Activated CD4-positive, alpha-beta memory T cell treated with anti-CD3 and anti-CD28 coated beads, Interleukin-2, amount 10 ng/mL, durations not matched to agents 7 days and 5 days (primary cell): ENCODE results near the gene TNFSF13. TPM values are rescaled to one million over a fixed set of nuclear protein-coding genes. Genes with fewer than 3 reads are reported as not detected.

ENCODE experiments used
- CTCF ChIA-PET: fragments of 350-600 bp; sonication (Branson Sonifier 250); formaldehyde crosslinking; loops from one replicate; lab custom pipeline; 2021; ENCODE audit warnings: antibody characterized with exemption, inconsistent platforms; lab: Charles Lee
- POLR2A ChIA-PET: fragments of 350-600 bp; sonication (Branson Sonifier 250); formaldehyde crosslinking; loops from one replicate; lab custom pipeline; 2021; ENCODE audit warnings: antibody characterized with exemption; lab: Charles Lee
- DNase-seq: peaks from one replicate; pipeline ENCODE4 v3.0.0-alpha.2; 2020
- H3K27ac Mint-ChIP-seq: one replicate; pipeline ENCODE4 v1.8.0; 2021; ENCODE audit warnings: mild to moderate bottlenecking, mixed read lengths
- H3K27me3 Mint-ChIP-seq: one replicate; pipeline ENCODE4 v1.8.0; 2021; ENCODE audit warnings: mixed read lengths
- H3K36me3 Mint-ChIP-seq: one replicate; pipeline ENCODE4 v1.8.0; 2021; ENCODE audit warnings: low read depth, mixed read lengths
- H3K4me1 Mint-ChIP-seq: one replicate; pipeline ENCODE4 v1.8.0; 2021; ENCODE audit warnings: mixed read lengths
- H3K4me3 Mint-ChIP-seq: one replicate; pipeline ENCODE4 v1.8.0; 2021; ENCODE audit warnings: mild to moderate bottlenecking, mixed read lengths
- H3K9me3 Mint-ChIP-seq: one replicate; pipeline ENCODE4 v1.8.0; 2021; ENCODE audit warnings: mixed read lengths
- total RNA-seq, 2 experiments: library from RNA; stranded (reverse); gene quantifications; one replicate each; pipeline ENCODE4 v1.2.3, GENCODE V29; 2021

Gene TNFSF13, protein sequence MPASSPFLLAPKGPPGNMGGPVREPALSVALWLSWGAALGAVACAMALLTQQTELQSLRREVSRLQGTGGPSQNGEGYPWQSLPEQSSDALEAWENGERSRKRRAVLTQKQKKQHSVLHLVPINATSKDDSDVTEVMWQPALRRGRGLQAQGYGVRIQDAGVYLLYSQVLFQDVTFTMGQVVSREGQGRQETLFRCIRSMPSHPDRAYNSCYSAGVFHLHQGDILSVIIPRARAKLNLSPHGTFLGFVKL
- 1 to 10 TPM; 1.8 to 2.0 TPM for total RNA-seq

DNA sequence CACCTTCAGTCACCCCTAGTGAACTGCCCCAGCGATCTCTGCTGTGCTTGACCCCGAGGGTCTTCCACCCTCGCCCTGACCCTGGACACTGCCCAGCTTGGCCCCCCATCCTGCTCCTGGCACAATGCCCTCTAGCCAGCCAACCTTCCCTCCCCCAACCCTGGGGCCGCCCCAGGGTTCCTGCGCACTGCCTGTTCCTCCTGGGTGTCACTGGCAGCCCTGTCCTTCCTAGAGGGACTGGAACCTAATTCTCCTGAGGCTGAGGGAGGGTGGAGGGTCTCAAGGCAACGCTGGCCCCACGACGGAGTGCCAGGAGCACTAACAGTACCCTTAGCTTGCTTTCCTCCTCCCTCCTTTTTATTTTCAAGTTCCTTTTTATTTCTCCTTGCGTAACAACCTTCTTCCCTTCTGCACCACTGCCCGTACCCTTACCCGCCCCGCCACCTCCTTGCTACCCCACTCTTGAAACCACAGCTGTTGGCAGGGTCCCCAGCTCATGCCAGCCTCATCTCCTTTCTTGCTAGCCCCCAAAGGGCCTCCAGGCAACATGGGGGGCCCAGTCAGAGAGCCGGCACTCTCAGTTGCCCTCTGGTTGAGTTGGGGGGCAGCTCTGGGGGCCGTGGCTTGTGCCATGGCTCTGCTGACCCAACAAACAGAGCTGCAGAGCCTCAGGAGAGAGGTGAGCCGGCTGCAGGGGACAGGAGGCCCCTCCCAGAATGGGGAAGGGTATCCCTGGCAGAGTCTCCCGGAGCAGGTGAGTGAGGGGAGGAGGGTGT, at the start of gene TNFSF13:
Gene TNFSF13 (plus strand): TSS at position 207 of the 776 bp plus-strand sequence. CDS start 290 bp downstream, at position 497.
- Mint-ChIP-seq H3K4me3 (no peak within 1 kb of the TSS), H3K27ac (peak within 1 kb of the TSS; percentile 49), H3K27me3 (no peaks in the 10 kb centered on the region), H3K9me3 (no peaks in the 10 kb centered on the region), H3K36me3 (peaks cover 34% of the 10 kb centered on the region), H3K4me1 (peaks cover 60% of the 10 kb centered on the region)
- DNase-seq, result no peak
- ChIA-PET CTCF (interaction anchor here (1.0 to 6.2 kb wide), 3 partner anchors 39 to 203 kb away, joined by 3 to 207 read pairs (median 3); no protein-coding TSS in a partner anchor), POLR2A (interaction anchor here (1.3 to 3.7 kb wide), 2 partner anchors 46 to 129 kb away, joined by 3 to 26 read pairs; partner anchors contain the start of genes TP53 and WRAP53)

DNA sequence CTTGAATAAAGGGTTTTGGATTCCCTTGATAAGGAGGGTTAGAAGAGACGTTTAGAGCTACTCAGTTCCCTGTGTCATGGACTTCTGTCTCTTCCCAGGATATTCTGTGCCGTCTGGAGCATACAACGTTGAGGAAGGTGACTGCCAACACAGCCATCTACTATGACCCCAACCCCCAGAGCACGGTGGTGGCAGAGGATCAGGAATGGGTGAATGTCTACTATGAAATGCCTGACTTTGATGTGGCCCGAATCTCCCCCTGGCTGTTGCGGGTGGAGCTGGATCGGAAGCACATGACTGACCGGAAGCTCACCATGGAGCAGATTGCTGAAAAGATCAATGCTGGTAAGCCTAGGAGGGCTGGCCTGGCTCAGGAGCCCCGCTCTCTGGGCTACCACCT, 49.7 kb upstream of the TNFSF13 start:
- peaks cover 75% of the 10 kb centered on the region for H3K36me3 Mint-ChIP-seq
- CTCF ChIA-PET, result interaction anchor here (1.1 to 2.8 kb wide), 3 partner anchors 17 to 72 kb away, joined by 3 to 15 read pairs (median 5); no protein-coding TSS in a partner anchor
- H3K4me1 Mint-ChIP-seq, result no peaks in the 10 kb centered on the region
- no peak overlapping the region for H3K4me3 Mint-ChIP-seq
- H3K27me3 Mint-ChIP-seq, result no peaks in the 10 kb centered on the region
- H3K27ac Mint-ChIP-seq, result no peak overlapping the region
- POLR2A ChIA-PET, result interaction anchor here (0.9 kb wide), 1 partner anchor 25 kb away, joined by 5 read pairs; the partner anchor contains the start of gene POLR2A
- DNase-seq, result no peak
- H3K9me3 Mint-ChIP-seq, result no peaks in the 10 kb centered on the region

DNA sequence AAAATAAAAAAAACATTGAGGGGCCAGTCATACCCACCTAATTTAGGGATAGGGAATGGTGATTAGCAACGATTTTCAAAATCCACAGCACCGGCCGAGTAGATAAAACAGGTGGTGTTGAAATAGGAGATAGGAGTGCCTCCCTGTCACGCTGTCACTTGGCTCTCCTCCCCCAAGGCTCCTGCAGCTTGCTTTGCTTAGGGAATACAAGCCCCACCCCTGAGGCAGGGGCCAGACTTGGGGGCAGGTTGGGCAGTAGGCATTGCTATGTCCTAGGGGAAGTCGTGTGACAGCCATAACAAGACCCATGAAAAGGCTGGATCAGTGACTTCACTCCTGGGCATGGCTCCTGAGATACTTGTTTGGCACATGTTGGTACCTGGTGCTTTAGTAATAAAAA, 48.6 kb upstream of the TNFSF13 start:
- CTCF ChIA-PET, result interaction anchor here (2.8 kb wide), 1 partner anchor 51 kb away, joined by 15 read pairs; no protein-coding TSS in a partner anchor
- H3K9me3 Mint-ChIP-seq, result no peaks in the 10 kb centered on the region
- no peaks in the 10 kb centered on the region for H3K4me1 Mint-ChIP-seq
- H3K36me3 Mint-ChIP-seq, result peaks cover 79% of the 10 kb centered on the region
- DNase-seq, result no peak
- POLR2A ChIA-PET, result no interaction called here
- H3K27me3 Mint-ChIP-seq, result no peaks in the 10 kb centered on the region
- no peak overlapping the region for H3K4me3 Mint-ChIP-seq
- H3K27ac Mint-ChIP-seq, result no peak overlapping the region

DNA sequence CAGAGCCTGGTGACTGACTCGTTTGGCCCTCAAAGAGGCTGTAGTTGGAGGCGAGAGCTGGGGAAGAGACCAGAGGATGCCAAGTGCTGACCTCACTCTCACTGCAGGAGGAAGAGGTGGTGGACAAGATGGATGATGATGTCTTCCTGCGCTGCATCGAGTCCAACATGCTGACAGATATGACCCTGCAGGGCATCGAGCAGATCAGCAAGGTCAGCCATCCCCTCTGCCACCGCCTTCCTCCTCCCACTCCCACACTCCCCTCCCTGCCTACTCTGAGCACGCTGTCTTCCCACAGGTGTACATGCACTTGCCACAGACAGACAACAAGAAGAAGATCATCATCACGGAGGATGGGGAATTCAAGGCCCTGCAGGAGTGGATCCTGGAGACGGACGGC, 47.4 kb upstream of the TNFSF13 start:
- Mint-ChIP-seq H3K36me3 (peaks cover 77% of the 10 kb centered on the region), H3K4me1 (no peaks in the 10 kb centered on the region), H3K9me3 (no peaks in the 10 kb centered on the region), H3K4me3 (no peak overlapping the region), H3K27me3 (no peaks in the 10 kb centered on the region), H3K27ac (no peak overlapping the region)
- CTCF ChIA-PET, result interaction anchor here (1.1 kb wide), 1 partner anchor 50 kb away, joined by 3 read pairs; the partner anchor contains the start of gene SENP3
- POLR2A ChIA-PET, result interaction anchor here (4.2 kb wide), 1 partner anchor 50 kb away, joined by 43 read pairs; the partner anchor contains the start of gene SENP3
- no peak for DNase-seq

DNA sequence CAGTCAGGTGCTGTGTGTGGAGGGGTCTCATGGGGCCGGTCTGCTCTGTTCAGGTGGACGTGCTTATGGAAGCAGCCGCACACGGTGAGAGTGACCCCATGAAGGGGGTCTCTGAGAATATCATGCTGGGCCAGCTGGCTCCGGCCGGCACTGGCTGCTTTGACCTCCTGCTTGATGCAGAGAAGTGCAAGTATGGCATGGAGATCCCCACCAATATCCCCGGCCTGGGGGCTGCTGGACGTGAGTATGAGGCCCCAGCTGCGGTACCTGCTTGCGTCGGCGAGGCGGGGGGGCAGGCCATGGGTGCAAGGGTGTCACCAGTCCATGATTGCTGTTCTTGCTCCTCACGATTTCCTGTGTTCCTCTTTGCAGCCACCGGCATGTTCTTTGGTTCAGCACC, 46.4 kb upstream of the TNFSF13 start:
- POLR2A ChIA-PET, result interaction anchor here (2.9 to 4.2 kb wide), 2 partner anchors 40 to 49 kb away, joined by 11 to 43 read pairs; partner anchors contain the start of gene SENP3
- no peaks in the 10 kb centered on the region for H3K27me3 Mint-ChIP-seq
- H3K4me3 Mint-ChIP-seq, result no peak overlapping the region
- no peak overlapping the region for H3K27ac Mint-ChIP-seq
- H3K4me1 Mint-ChIP-seq, result no peaks in the 10 kb centered on the region
- CTCF ChIA-PET, result interaction anchor here (0.6 to 15.8 kb wide), 3 partner anchors 22 to 47 kb away, joined by 3 to 207 read pairs (median 16); partner anchors contain the start of genes SENP3 and TNFSF13
- H3K9me3 Mint-ChIP-seq, result no peaks in the 10 kb centered on the region
- H3K36me3 Mint-ChIP-seq, result peaks cover 74% of the 10 kb centered on the region
- DNase-seq, result no peak

DNA sequence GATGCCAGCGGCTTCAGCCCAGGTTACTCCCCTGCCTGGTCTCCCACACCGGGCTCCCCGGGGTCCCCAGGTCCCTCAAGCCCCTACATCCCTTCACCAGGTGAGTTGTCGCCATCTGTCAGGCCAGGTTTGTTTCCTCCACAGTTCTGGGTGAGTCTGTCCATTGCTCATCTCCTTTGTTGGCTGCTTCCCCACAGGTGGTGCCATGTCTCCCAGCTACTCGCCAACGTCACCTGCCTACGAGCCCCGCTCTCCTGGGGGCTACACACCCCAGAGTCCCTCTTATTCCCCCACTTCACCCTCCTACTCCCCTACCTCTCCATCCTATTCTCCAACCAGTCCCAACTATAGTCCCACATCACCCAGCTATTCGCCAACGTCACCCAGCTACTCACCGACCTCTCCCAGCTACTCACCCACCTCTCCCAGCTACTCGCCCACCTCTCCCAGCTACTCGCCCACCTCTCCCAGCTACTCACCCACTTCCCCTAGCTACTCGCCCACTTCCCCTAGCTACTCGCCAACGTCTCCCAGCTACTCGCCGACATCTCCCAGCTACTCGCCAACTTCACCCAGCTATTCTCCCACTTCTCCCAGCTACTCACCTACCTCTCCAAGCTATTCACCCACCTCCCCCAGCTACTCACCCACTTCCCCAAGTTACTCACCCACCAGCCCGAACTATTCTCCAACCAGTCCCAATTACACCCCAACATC, 45.6 kb upstream of the TNFSF13 start:
- Mint-ChIP-seq H3K4me3 (no peak overlapping the region), H3K4me1 (no peaks in the 10 kb centered on the region), H3K27ac (no peak overlapping the region), H3K9me3 (no peaks in the 10 kb centered on the region), H3K36me3 (peaks cover 66% of the 10 kb centered on the region), H3K27me3 (no peaks in the 10 kb centered on the region)
- no peak for DNase-seq
- ChIA-PET POLR2A (interaction anchor here (1.0 to 4.2 kb wide), 6 partner anchors 39 to 76 kb away, joined by 3 to 43 read pairs (median 4); partner anchors contain the start of genes SENP3 and TNFSF13), CTCF (interaction anchor here (0.7 to 15.8 kb wide), 9 partner anchors 10 to 77 kb away, joined by 3 to 207 read pairs (median 5); partner anchors contain the start of genes SENP3, SOX15, TNFSF12 and TNFSF13)

DNA sequence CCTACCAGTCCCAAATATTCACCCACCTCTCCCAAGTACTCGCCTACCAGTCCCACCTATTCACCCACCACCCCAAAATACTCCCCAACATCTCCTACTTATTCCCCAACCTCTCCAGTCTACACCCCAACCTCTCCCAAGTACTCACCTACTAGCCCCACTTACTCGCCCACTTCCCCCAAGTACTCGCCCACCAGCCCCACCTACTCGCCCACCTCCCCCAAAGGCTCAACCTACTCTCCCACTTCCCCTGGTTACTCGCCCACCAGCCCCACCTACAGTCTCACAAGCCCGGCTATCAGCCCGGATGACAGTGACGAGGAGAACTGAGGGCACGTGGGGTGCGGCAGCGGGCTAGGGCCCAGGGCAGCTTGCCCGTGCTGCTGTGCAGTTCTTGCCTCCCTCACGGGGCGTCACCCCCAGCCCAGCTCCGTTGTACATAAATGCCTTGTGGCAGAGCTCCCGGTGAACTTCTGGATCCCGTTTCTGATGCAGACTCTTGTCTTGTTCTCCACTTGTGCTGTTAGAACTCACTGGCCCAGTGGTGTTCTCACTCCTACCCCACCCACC, 44.6 kb upstream of the TNFSF13 start:
- no peaks in the 10 kb centered on the region for H3K4me1 Mint-ChIP-seq
- no peaks in the 10 kb centered on the region for H3K9me3 Mint-ChIP-seq
- POLR2A ChIA-PET, result interaction anchor here (1.1 to 4.2 kb wide), 7 partner anchors 38 to 174 kb away, joined by 3 to 43 read pairs (median 4); partner anchors contain the start of genes SENP3, TNFSF13, TP53 and WRAP53
- CTCF ChIA-PET, result interaction anchor here (0.7 to 15.8 kb wide), 19 partner anchors 9 to 184 kb away, joined by 3 to 207 read pairs (median 4); partner anchors contain the start of genes MPDU1, NEURL4, SENP3 and SOX15
- peaks cover 57% of the 10 kb centered on the region for H3K36me3 Mint-ChIP-seq
- no peak for DNase-seq
- no peak overlapping the region for H3K4me3 Mint-ChIP-seq
- H3K27me3 Mint-ChIP-seq, result no peaks in the 10 kb centered on the region
- H3K27ac Mint-ChIP-seq, result no peak overlapping the region

DNA sequence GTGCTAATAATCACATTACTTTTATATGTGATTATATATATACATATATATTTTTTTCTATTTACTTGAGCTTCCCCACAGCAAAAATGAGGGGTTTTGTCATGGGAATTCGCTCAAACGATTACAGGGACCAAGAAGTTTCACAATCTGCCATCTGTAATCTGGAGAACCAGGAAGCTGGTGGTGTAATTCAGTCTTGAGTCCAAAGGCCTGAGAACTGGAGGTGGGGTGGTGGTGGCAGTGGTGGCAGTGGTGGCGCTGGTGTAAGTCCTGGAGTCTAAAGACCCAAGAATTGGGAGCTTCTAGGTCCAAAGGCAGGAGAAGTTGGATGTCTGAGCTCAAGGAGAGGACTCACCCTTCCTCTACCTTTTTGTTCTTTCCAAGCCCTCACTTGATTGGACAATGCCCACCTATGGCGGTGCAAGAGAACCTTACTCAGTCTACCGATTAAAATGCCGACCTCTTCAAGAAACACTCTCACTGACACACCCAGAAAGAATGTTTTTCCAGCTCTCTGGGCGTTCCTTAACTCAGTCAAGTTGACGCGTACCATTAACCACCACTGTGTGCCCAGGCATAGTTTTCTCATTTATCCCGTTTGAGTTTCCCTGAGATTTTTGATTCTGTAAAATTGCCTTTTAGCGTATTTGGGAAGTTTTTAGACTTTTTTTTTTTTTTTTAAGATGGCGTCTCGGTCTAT, 42.5 kb upstream of the TNFSF13 start:
- Mint-ChIP-seq H3K9me3 (no peaks in the 10 kb centered on the region), H3K4me3 (no peak overlapping the region), H3K27ac (no peak overlapping the region), H3K4me1 (no peaks in the 10 kb centered on the region), H3K27me3 (no peaks in the 10 kb centered on the region), H3K36me3 (peaks cover 40% of the 10 kb centered on the region)
- POLR2A ChIA-PET, result interaction anchor here (0.7 to 1.7 kb wide), 8 partner anchors 9 to 79 kb away, joined by 3 to 6 read pairs (median 4); partner anchors contain the start of genes POLR2A and SENP3
- CTCF ChIA-PET, result interaction anchor here (0.6 to 15.8 kb wide), 9 partner anchors 13 to 160 kb away, joined by 3 to 207 read pairs (median 9); partner anchors contain the start of genes MPDU1, SENP3, SOX15 and TNFSF12
- DNase-seq, result no peak

DNA sequence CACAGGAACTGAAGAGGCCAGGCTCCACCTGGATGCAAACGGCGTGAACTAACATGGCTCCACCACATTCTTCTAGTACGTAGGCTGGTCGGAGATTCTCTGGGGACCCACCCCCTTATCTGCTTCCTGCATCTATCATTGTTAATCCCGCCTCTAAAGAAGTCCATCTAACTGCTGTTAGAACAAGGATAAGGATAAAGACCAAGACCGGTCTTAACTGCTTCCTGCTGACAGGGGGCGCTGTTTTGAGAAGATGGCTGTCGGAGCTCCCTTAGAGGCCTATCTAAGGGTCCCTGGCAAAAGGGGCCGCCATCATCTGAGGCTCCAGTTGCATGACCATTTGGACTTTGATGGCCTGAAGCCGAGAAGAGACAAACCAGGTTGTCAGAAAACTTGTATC, 35.5 kb upstream of the TNFSF13 start:
- POLR2A ChIA-PET, result interaction anchor here (1.2 kb wide), 1 partner anchor 38 kb away, joined by 4 read pairs; no protein-coding TSS in a partner anchor
- CTCF ChIA-PET, result interaction anchor here (0.7 to 15.8 kb wide), 6 partner anchors 8 to 257 kb away, joined by 3 to 207 read pairs (median 4); partner anchors contain the start of genes SENP3 and TNFSF13
- Mint-ChIP-seq H3K36me3 (no peaks in the 10 kb centered on the region), H3K4me3 (no peak overlapping the region), H3K9me3 (peaks cover 9% of the 10 kb centered on the region), H3K4me1 (no peaks in the 10 kb centered on the region), H3K27ac (no peak overlapping the region), H3K27me3 (no peaks in the 10 kb centered on the region)
- DNase-seq, result peak; percentile 53

DNA sequence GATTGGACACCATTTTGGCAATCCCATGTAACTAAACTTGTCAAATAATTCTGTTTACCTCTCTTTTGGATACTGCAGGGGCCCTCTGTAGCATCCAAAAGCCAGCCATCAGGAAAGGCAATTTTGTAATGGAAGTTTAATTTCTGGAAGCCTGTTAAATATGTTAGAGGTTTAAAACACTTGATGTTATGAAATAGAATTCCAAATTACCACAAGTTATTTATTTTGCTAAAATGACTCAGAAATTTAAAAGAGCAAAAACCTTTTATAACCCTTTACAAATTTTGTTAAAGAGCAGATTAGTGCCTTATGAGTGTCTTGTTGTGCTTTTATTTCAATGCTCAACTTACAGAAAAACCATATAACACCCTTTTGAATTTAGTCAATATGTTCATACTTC, 29.7 kb upstream of the TNFSF13 start:
- Mint-ChIP-seq H3K27me3 (no peaks in the 10 kb centered on the region), H3K4me3 (no peak overlapping the region), H3K36me3 (peaks cover 3% of the 10 kb centered on the region), H3K27ac (no peak overlapping the region), H3K9me3 (peaks cover 18% of the 10 kb centered on the region), H3K4me1 (no peaks in the 10 kb centered on the region)
- ChIA-PET CTCF (no interaction called here), POLR2A (no interaction called here)
- no peak for DNase-seq
